Activated B cell treated with CpG ODN at 0.5 μM for 24 hours (primary cell): ENCODE measurements around the gene THRSP. TPM values are rescaled to one million over a fixed set of nuclear protein-coding genes. Genes with fewer than 3 reads are reported as not detected.
"Not testable (repeated sequence)": the region's sequence is repeated elsewhere in the genome, so short reads cannot be mapped to it uniquely, and the experiment has no call there.

Source experiments
- ATAC-seq: fragments of 200-7000 bp; cut with Tn5 transposase; one replicate; pipeline ENCODE4 v1.10.0; 2021; ENCODE audit warnings: low read depth, mild to moderate bottlenecking, moderate library complexity
- CTCF ChIA-PET: fragments of 350-600 bp; sonication (Branson Sonifier 250); formaldehyde crosslinking; loops from one replicate; lab custom pipeline; 2021; ENCODE audit warnings: antibody characterized with exemption; lab: Charles Lee
- POLR2A ChIA-PET: fragments of 350-600 bp; sonication (Branson Sonifier 250); formaldehyde crosslinking; loops from one replicate; lab custom pipeline; 2021; ENCODE audit warnings: antibody characterized with exemption; lab: Charles Lee
- DNase-seq: peaks from one replicate; pipeline ENCODE4 v3.0.0; 2022
- H3K27ac Mint-ChIP-seq: one replicate; pipeline ENCODE4 v1.8.0; 2020; ENCODE audit warnings: mixed read lengths
- H3K27me3 Mint-ChIP-seq: one replicate; pipeline ENCODE4 v1.8.0; 2021; ENCODE audit warnings: mixed read lengths
- H3K36me3 Mint-ChIP-seq: one replicate; pipeline ENCODE4 v1.8.0; 2021; ENCODE audit warnings: low read depth, mixed read lengths
- H3K4me1 Mint-ChIP-seq: one replicate; pipeline ENCODE4 v1.8.0; 2021; ENCODE audit warnings: mixed read lengths
- H3K4me3 Mint-ChIP-seq: one replicate; pipeline ENCODE4 v1.8.0; 2020; ENCODE audit warnings: mild to moderate bottlenecking, mixed read lengths
- H3K9me3 Mint-ChIP-seq: one replicate; pipeline ENCODE4 v1.8.0; 2020; ENCODE audit warnings: mixed read lengths
- CTCF ChIP-seq: fragments of 200-600 bp; IDR thresholded peaks from one replicate; pipeline ENCODE4 v1.8.0; 2022; ENCODE audit warnings: antibody characterized with exemption, mild to moderate bottlenecking
- intact Hi-C: fragments of 100-400 bp; cut with micrococcal nuclease; formaldehyde crosslinking; loops from one replicate; pipeline ENCODE4 v1.15.1; 2024
- total RNA-seq: library from RNA; stranded (reverse); gene quantifications from 2 replicates; pipeline ENCODE4 v1.2.3, GENCODE V29; 2022

The THRSP gene
- total RNA-seq, 1 donor from 2014 or later = not detected

- no peaks in the 10 kb centered on the region for H3K36me3 Mint-ChIP-seq
- intact Hi-C loops = no loop called here
- no peak overlapping the region for H3K4me3 Mint-ChIP-seq
- CTCF ChIA-PET = interaction anchor here (1.2 kb wide), 1 partner anchor 22 kb away, joined by 3 read pairs; no protein-coding TSS in a partner anchor
- POLR2A ChIA-PET = interaction anchor here (1.2 kb wide), 1 partner anchor 15 kb away, joined by 3 read pairs; no protein-coding TSS in a partner anchor
- no peak for DNase-seq
- no peak for TF ChIP-seq CTCF
- peaks cover 3% of the 10 kb centered on the region for H3K4me1 Mint-ChIP-seq
- no peak overlapping the region for H3K27ac Mint-ChIP-seq
- no peak for ATAC-seq
- peaks cover 23% of the 10 kb centered on the region for H3K27me3 Mint-ChIP-seq
- no peaks in the 10 kb centered on the region for H3K9me3 Mint-ChIP-seq
Measured at GRCh38 chr11:78021611-78022010, 42.0 kb upstream of the THRSP start.

- Mint-ChIP-seq H3K9me3 (no peaks in the 10 kb centered on the region), H3K4me1 (peaks cover 3% of the 10 kb centered on the region), H3K27me3 (peaks cover 23% of the 10 kb centered on the region), H3K36me3 (no peaks in the 10 kb centered on the region), H3K4me3 (no peak within 1 kb of the TSS), H3K27ac (no peak within 1 kb of the TSS)
- intact Hi-C loops = no loop called here
- no peak for TF ChIP-seq CTCF
- no peak for DNase-seq
- ChIA-PET POLR2A (no interaction called here), CTCF (no interaction called here)
- ATAC-seq = no peak
Measured at GRCh38 chr11:78022397-78023396, 41.0 kb upstream of the THRSP start, which contains the start of gene KCTD14. Gene KCTD14, minus strand, starts transcription at chr11:78023276. Its CDS starts 27 bp downstream, at chr11:78023249.

GRCh38 chr11:78023426-78023825 is 40.2 kb upstream of the THRSP start:
- no peaks in the 10 kb centered on the region for H3K9me3 Mint-ChIP-seq
- TF ChIP-seq CTCF = no peak
- ATAC-seq (no peak), DNase-seq (no peak)
- ChIA-PET POLR2A (no interaction called here), CTCF (no interaction called here)
- H3K27me3 Mint-ChIP-seq = peaks cover 23% of the 10 kb centered on the region
- intact Hi-C loops = no loop called here
- H3K27ac Mint-ChIP-seq = no peak overlapping the region
- no peak overlapping the region for H3K4me3 Mint-ChIP-seq
- peaks cover 3% of the 10 kb centered on the region for H3K4me1 Mint-ChIP-seq
- H3K36me3 Mint-ChIP-seq = no peaks in the 10 kb centered on the region

- H3K4me3 Mint-ChIP-seq = no peak overlapping the region
- no peak overlapping the region for H3K27ac Mint-ChIP-seq
- intact Hi-C loops = no loop called here
- no peaks in the 10 kb centered on the region for H3K36me3 Mint-ChIP-seq
- TF ChIP-seq CTCF = no peak
- ChIA-PET CTCF (no interaction called here), POLR2A (no interaction called here)
- DNase-seq (no peak), ATAC-seq (no peak)
- H3K27me3 Mint-ChIP-seq = peaks cover 23% of the 10 kb centered on the region
- peaks cover 3% of the 10 kb centered on the region for H3K4me1 Mint-ChIP-seq
- H3K9me3 Mint-ChIP-seq = no peaks in the 10 kb centered on the region
Measured at GRCh38 chr11:78025378-78025777, 38.3 kb upstream of the THRSP start.

- DNase-seq = no peak
- no peak for TF ChIP-seq CTCF
- Mint-ChIP-seq H3K27me3 (peaks cover 9% of the 10 kb centered on the region), H3K36me3 (no peaks in the 10 kb centered on the region), H3K9me3 (no peaks in the 10 kb centered on the region), H3K27ac (no peak overlapping the region), H3K4me3 (no peak overlapping the region), H3K4me1 (peaks cover under 1% of the 10 kb centered on the region)
- ATAC-seq = no peak
- ChIA-PET POLR2A (no interaction called here), CTCF (no interaction called here)
- intact Hi-C loops = no loop called here
Measured at GRCh38 chr11:78027759-78028158, 35.9 kb upstream of the THRSP start.

GRCh38 chr11:78028423-78028822 is 35.2 kb upstream of the THRSP start:
- H3K9me3 Mint-ChIP-seq, H3K27me3 Mint-ChIP-seq, ATAC-seq, H3K36me3 Mint-ChIP-seq, H3K4me3 Mint-ChIP-seq, intact Hi-C loops, H3K27ac Mint-ChIP-seq, POLR2A ChIA-PET, CTCF ChIA-PET, DNase-seq, H3K4me1 Mint-ChIP-seq: not testable (repeated sequence)
